Measurements from ENCODE around the gene THSD1. TPM values are rescaled to one million over a fixed set of nuclear protein-coding genes. Genes with fewer than 3 reads are reported as not detected.
"Not testable (repeated sequence)": the region's sequence is repeated elsewhere in the genome, so short reads cannot be mapped to it uniquely, and the experiment has no call there.

THSD1 gene
- total RNA-seq, 4 donors from 2014 or later, result 3.6 to 4.9 (median 4.5) TPM

DNA sequence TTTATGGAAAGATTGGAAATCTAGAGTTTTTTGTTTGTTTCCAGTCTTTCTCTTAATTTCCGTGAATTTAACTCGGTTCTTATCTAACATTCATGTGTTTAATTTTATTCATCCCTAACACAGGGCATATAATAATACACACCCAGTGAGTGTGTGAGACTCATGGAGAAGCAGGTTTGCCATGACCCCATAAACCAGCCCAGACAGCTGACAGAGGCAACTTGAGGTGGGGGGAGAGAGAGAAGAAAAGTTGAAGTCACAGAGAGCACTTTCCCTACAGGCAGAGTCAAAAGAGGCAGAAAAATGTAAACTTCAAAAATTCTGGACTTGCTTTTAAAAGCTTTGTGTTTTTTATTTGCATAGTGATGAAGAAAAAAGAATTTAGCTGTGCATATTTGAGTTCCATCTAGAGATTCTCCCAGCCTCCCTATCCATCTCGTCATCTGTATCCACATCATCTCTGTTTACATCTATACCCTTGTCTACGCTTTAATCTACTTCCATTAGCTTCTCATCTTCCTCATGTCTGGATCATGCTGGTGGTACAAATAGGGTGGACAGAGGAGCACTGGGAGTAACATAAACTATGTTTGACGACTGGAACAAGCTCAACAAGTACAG lies 60.2 kb downstream of the THSD1 start:
- ATAC-seq (no peak), DNase-seq (no peak)
- no peak overlapping the region for H3K4me3 ChIP-seq
- in situ Hi-C loops (cut with MboI; ENCODE audit: low sequenced_read_pairs in 4 of 4) (loop anchor here in 1 of 4 donors (10.0 kb wide), 1 partner anchor 99 kb away; no protein-coding TSS in a partner anchor), intact Hi-C loops (cut with DNase I; ENCODE audit: low total_unique reads) (no loop called here)
- TF ChIP-seq, protein P1, sequence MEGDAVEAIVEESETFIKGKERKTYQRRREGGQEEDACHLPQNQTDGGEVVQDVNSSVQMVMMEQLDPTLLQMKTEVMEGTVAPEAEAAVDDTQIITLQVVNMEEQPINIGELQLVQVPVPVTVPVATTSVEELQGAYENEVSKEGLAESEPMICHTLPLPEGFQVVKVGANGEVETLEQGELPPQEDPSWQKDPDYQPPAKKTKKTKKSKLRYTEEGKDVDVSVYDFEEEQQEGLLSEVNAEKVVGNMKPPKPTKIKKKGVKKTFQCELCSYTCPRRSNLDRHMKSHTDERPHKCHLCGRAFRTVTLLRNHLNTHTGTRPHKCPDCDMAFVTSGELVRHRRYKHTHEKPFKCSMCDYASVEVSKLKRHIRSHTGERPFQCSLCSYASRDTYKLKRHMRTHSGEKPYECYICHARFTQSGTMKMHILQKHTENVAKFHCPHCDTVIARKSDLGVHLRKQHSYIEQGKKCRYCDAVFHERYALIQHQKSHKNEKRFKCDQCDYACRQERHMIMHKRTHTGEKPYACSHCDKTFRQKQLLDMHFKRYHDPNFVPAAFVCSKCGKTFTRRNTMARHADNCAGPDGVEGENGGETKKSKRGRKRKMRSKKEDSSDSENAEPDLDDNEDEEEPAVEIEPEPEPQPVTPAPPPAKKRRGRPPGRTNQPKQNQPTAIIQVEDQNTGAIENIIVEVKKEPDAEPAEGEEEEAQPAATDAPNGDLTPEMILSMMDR (IDR thresholded peaks at IDR 0.05 in 4 of 5, conservative IDR thresholded peaks at IDR 0.05 in 1 of 5), result no peak
- TF ChIP-seq POLR2A (IDR thresholded peaks at IDR 0.05), result no peak
- no peaks in the 10 kb centered on the region for H3K27me3 ChIP-seq
- H3K4me1 ChIP-seq, result no peaks in the 10 kb centered on the region
- no peaks in the 10 kb centered on the region for H3K9me3 ChIP-seq
- no peak overlapping the region for H3K27ac ChIP-seq
- no peaks in the 10 kb centered on the region for H3K36me3 ChIP-seq

DNA sequence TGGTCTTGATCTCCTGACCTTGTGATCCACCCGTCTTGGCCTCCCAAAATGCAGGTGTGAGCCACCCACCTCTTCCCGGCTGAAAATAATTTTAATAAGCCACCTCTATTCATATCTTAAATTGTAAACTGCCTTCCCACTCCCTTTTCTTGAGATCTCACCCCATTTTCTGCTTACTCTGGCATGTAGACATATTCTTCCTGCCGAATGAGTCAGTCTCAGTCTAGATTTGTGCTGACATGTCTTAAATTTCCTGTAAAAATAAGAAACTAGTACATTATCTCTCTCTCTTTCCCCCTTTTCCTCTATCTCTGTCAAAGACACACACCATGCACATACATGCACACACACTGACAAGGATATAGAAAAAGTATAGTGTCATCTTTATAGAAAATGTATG lies 60.9 kb downstream of the THSD1 start:
- intact Hi-C loops (cut with DNase I; ENCODE audit: low total_unique reads), result no loop called here
- TF ChIP-seq, protein P1 (IDR thresholded peaks at IDR 0.05 in 4 of 5, conservative IDR thresholded peaks at IDR 0.05 in 1 of 5), result no peak
- TF ChIP-seq POLR2A (IDR thresholded peaks at IDR 0.05), result no peak

DNA sequence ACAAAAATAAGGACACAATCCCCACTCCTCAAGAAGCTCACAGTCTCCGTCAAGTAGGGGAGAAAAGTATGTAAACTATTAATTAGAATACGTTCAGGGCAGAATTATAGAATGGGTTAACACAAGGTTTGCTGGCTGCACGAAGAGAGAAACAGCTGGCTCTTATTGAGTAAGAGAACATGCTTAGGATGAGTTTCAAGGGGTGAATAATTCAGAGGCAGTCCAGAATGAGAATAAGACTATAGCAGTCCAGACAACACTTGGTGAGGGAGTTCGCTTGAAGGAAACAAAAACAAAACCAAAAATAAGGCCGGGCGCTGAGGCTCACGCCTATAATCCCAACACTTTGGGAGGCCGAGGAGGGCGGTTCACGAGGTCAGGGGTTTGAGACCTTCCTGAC lies 61.9 kb downstream of the THSD1 start:
- peak overlapping the region in 1 of 4 donors; percentile 4 for H3K4me3 ChIP-seq
- no peaks in the 10 kb centered on the region for H3K9me3 ChIP-seq
- H3K27ac ChIP-seq, result peak overlapping the region in 2 of 4 donors; percentile 11 to 18
- no peak for TF ChIP-seq POLR2A (IDR thresholded peaks at IDR 0.05)
- TF ChIP-seq, protein P1 (IDR thresholded peaks at IDR 0.05 in 4 of 5, conservative IDR thresholded peaks at IDR 0.05 in 1 of 5), result no peak
- ATAC-seq, result peak in 1 of 2 donors; percentile 33
- H3K27me3 ChIP-seq, result no peaks in the 10 kb centered on the region
- no peak for DNase-seq
- no peaks in the 10 kb centered on the region for H3K36me3 ChIP-seq
- no peaks in the 10 kb centered on the region for H3K4me1 ChIP-seq
- in situ Hi-C loops (cut with MboI; ENCODE audit: low sequenced_read_pairs in 4 of 4) (loop anchor here in 1 of 4 donors (10.0 kb wide), 1 partner anchor 101 kb away; no protein-coding TSS in a partner anchor), intact Hi-C loops (cut with DNase I; ENCODE audit: low total_unique reads) (no loop called here)

More for the DNA sequence above, 60.9 kb downstream of the THSD1 start:
- H3K4me3 ChIP-seq, result no peak overlapping the region
- DNase-seq, result no peak
- H3K9me3 ChIP-seq, result no peaks in the 10 kb centered on the region
- H3K4me1 ChIP-seq, result no peaks in the 10 kb centered on the region
- no peak overlapping the region for H3K27ac ChIP-seq
- H3K36me3 ChIP-seq, result no peaks in the 10 kb centered on the region
- no peak for ATAC-seq
- no peaks in the 10 kb centered on the region for H3K27me3 ChIP-seq
- in situ Hi-C loops (cut with MboI; ENCODE audit: low sequenced_read_pairs in 4 of 4), result loop anchor here in 1 of 4 donors (10.0 kb wide), 1 partner anchor 100 kb away; no protein-coding TSS in a partner anchor

GRCh38 chr13:52342203-52342602 lies 63.8 kb downstream of the THSD1 start:
- in situ Hi-C loops (cut with MboI; ENCODE audit: low sequenced_read_pairs in 4 of 4), result loop anchor here in 1 of 4 donors (10.0 kb wide), 1 partner anchor 103 kb away; no protein-coding TSS in a partner anchor
- DNase-seq; H3K36me3 ChIP-seq; H3K4me3 ChIP-seq; H3K9me3 ChIP-seq; H3K27ac ChIP-seq; H3K4me1 ChIP-seq; H3K27me3 ChIP-seq; ATAC-seq; intact Hi-C loops (cut with DNase I; ENCODE audit: low total_unique reads): not testable (repeated sequence)

DNA sequence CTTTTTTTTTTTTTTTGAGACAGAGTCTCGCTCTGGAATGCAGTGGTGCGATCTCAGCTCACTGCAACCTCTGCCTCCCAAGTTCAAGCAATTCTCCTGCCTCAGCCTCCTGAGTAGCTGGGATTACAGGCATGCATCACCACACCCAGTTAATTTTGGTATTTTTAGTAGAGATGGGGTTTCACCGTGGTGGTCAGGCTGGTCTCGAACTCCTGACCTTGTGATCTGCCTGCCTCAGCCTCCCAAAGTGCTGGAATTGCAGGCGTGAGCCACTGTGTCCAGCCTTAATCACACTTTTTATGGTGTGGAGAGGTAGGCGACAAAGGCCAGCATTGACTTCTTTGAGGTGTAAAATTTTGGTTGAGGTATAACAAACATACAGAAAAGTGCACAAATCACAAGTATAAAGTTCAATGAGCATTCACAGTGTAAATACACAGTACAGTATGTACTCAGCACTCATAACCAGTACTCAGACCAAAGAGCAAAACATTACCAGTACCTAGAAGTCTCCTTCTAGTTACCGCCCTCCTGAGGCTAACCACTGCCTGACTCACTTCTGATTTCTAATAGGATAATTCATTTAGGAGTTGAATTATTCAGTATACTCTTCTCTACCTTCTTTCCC lies 68.0 kb downstream of the THSD1 start:
- intact Hi-C loops (cut with DNase I; ENCODE audit: low total_unique reads); in situ Hi-C loops (cut with MboI; ENCODE audit: low sequenced_read_pairs in 4 of 4): not testable (repeated sequence)

GRCh38 chr13:52334107-52334506 lies 71.9 kb downstream of the THSD1 start:
- intact Hi-C loops (cut with DNase I; ENCODE audit: low total_unique reads); DNase-seq; H3K9me3 ChIP-seq; in situ Hi-C loops (cut with MboI; ENCODE audit: low sequenced_read_pairs in 4 of 4); H3K4me3 ChIP-seq; H3K4me1 ChIP-seq; H3K27me3 ChIP-seq; ATAC-seq; H3K27ac ChIP-seq; H3K36me3 ChIP-seq: not testable (repeated sequence)

More for the DNA sequence above, 68.0 kb downstream of the THSD1 start:
- H3K27me3 ChIP-seq, H3K4me3 ChIP-seq, H3K27ac ChIP-seq, ATAC-seq, DNase-seq, H3K9me3 ChIP-seq, H3K36me3 ChIP-seq, H3K4me1 ChIP-seq: not testable (repeated sequence)

DNA sequence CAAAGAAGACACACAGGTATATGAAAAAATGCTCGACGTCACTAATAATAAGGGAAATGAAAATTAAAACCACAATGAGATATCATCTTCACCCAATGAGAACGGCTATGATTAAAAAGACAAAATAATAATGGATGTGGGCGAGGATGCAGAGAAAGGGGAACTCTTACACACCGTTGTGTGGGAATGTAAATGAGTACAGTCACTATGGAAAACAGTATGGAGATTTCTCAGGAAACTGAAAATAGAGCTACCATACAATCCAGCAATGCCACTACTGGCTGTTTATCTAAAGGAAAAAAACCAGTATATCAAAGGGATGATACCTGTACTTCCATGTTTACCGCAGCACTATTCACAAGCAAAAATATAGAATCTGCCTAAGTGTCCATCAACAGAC lies 74.1 kb downstream of the THSD1 start:
- in situ Hi-C loops (cut with MboI; ENCODE audit: low sequenced_read_pairs in 4 of 4); DNase-seq; H3K4me1 ChIP-seq; H3K4me3 ChIP-seq; H3K36me3 ChIP-seq; H3K27me3 ChIP-seq; ATAC-seq; intact Hi-C loops (cut with DNase I; ENCODE audit: low total_unique reads); H3K9me3 ChIP-seq; H3K27ac ChIP-seq: not testable (repeated sequence)
